ENCODE measurements around the gene IKBKE.

IKBKE gene

DNA sequence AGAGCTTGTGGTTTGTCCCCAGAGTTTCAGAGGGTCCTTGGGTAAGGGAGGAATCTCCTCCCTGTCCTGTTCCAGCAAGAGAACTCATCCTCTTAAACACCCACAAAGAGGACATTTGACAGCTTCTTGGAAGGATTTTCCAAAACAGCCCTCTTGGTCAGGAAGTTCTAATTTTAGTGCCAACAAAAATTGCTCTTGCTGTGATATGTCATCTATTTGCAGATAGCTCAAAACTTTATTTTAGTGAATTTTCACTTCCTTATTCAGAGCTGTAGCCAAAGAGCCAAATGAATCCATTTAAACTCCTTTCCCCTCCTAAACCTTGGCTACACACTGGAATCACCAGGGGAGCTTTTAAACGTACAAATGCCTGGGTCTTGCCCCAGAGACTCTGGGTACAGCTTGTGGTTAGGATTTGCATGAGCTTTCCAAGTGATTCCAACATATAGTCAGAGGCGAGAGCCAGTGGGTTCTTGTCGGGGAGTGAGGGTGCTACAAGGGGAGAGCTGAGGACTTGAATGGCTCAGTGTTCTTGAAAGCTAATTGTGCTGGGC, 25.3 kb downstream of the IKBKE start:
- DNase-seq (ENCODE audit: low read depth, low spot score), result no peak

DNA sequence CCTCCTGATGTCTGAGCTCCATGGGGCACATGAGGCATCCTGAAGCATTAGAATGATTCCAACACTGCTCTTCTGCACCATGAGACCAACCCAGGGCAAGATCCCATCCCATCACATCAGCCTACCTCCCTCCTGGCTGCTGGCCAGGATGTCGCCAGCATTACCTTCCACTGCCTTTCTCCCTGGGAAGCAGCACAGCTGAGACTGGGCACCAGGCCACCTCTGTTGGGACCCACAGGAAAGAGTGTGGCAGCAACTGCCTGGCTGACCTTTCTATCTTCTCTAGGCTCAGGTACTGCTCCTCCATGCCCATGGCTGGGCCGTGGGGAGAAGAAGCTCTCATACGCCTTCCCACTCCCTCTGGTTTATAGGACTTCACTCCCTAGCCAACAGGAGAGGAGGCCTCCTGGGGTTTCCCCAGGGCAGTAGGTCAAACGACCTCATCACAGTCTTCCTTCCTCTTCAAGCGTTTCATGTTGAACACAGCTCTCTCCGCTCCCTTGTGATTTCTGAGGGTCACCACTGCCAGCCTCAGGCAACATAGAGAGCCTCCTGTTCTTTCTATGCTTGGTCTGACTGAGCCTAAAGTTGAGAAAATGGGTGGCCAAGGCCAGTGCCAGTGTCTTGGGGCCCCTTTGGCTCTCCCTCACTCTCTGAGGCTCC, 26.0 kb downstream of the IKBKE start:
- DNase-seq (ENCODE audit: low read depth, low spot score), result no peak

DNA sequence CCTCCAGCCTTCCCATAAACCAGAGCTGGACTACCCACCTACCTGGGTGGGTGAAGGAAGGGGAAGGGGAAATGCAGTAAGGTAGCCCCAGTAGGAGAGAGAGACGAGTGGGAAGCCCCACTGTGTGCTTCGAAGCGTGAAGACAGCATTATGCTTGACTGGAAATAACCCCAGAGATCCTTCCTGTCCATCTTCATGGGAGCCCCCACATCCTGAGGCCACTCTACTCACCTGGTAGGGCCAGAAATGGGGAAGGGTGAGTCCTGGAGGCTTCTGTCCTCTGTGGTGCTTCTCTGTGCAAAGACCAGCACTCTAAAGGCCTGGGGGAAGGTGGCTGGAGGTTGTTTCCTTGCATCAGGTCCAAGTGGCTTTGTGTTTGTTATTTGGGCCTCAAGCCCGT, 27.1 kb downstream of the IKBKE start:
- DNase-seq (ENCODE audit: low read depth, low spot score), result no peak

DNA sequence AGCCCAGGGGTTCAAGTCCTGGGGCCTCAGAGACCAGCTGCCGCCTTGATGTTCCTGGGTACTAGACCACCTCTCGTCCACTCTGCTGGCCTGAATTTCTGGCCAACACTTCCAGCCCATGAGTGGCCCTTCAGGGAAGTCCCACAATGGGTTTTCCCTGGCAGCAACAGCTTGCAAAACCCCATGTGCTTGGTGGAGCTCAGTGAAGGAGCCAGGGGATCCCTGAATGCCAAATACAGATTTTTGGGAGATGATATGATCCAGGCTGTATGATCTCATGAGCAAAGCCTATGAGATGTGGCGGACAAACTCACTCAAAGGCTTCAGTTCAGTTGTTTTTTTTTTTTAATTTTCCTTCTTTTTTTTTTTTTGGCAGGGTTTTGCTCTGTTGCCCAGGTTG, 27.5 kb downstream of the IKBKE start:
- DNase-seq (ENCODE audit: low read depth, low spot score), result no peak

DNA sequence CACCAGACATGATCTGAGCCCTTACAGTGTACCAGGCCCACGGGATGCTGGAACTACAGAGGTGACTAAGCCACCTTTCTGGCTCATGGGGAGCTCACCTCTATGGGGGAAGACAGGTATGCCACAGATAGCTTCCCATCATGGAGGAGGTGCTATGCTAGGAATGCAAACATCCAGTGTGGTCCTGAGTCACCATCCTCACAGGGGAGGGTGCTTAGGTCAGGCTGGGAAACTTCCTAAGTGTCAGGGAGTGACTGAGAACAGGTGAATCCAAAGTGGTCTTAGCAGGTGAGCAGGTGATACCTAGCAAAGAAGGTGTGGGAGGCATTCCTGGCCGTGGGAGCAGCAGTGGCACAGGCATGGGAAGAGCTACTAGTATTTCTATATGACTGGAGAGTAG, 28.4 kb downstream of the IKBKE start:
- peak; percentile 23 for DNase-seq (ENCODE audit: low read depth, low spot score)

DNA sequence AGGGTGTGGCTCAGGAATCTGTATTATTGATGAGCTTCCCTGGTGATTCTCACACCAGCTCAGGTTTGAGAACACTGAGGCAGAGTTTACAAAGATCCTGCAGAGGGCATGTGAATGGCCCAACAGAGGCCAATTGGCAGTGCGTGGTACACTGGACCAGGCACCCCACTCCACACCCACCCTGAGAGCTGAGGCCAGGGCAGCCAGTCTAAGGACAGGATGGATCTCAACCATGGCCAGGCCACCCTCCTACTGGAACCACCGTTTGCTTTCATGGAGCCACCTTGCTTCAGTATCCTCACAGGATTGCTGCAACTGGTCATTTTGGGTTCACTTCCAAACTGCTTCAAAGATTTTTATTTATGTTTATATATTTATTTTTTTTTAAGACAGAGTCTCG, 29.8 kb downstream of the IKBKE start:
- DNase-seq (ENCODE audit: low read depth, low spot score), result no peak

DNA sequence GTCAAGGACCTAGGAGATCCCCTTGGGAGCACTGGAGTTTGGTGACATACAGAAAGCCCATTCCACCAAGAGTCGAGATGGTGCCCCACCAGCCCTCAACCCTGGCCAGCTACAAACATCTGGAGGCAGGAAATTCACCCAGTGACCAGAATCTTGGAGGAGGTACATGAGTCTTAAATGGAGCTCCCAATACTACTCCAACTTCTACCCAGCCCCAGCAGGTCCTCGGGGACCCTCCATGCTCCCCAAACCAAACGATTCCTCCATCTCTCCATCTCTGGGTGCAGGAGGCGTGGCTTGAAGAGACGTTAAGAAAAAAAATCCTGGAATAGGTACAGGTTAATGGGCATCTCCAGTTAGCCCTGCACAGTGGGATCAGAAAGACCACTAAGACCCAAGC, 31.6 kb downstream of the IKBKE start:
- no peak for DNase-seq (ENCODE audit: low read depth, low spot score)

DNA sequence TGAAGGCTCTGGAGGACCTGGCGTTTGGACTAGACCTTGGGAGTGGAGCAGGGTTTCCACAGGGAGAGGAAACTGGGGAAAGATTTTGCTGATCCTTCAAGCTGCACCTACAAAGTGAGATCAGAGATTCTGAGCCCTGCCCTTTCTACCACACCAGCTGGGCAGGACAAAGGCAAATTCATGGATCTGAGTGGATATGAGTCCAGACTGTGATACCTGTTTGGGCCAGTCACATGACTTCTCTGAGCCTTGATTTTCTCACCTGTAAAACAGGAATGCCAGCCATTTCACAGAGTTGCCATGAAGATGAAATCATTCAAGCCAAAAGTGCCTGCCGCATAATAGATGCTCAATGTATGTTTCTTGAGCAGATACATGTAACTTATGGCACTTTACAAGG, 32.1 kb downstream of the IKBKE start:
- DNase-seq (ENCODE audit: low read depth, low spot score), result no peak

DNA sequence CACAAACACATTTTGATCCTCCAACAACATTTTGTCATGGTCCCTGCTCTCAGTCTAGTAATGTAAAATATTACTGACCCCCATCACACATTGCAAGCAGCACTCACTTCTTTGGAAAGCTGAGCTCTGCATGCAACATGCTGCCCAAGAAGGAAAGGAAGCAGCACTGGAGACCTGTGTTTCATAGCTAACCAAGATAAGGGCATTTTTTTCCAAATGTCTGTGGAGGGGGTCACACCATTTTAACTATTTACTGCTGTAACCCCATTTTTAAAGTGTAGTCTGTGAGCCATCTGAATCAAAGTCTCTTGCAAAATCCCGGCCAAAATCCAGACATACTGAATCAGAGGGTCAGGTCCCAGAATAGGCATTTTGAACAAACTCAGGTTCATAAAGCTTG, 32.5 kb downstream of the IKBKE start:
- no peak for DNase-seq (ENCODE audit: low read depth, low spot score)

DNA sequence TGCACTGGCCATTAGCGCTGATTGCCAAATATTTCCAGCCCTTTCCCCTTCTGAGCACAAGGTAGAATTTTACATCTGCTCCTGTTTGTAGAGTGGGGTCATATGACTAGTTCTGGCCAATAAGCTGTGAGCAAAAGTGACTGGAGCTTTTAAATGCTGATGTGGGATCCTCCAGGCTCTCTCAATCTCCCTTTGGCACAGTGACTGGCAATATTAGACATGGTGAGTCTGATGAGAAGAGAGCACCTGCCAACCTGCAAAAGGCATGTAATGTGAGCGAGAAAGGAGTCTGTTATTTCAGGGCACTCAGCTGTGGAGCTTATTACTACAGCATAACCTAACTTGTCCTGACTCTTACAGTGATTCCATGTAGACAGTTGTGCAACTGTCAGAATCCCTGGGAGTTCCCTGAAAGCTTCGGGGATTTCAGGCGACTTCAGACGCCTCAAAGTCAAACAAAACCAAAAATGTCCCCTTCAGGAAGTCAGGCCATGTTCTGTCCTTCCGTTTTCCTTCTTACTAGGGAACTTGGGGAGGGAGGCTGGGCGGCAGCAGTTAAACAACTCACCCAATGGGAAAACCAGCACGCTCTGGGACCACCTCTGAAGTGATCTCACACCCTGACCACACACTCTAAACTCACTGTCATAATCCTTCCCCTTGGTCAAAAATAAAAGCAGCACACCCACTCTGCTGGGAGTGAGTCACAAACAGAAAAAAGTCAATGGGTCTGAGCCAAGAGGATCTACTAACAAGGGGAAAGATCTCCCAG, 33.5 kb downstream of the IKBKE start:
- DNase-seq (ENCODE audit: low read depth, low spot score), result no peak

DNA sequence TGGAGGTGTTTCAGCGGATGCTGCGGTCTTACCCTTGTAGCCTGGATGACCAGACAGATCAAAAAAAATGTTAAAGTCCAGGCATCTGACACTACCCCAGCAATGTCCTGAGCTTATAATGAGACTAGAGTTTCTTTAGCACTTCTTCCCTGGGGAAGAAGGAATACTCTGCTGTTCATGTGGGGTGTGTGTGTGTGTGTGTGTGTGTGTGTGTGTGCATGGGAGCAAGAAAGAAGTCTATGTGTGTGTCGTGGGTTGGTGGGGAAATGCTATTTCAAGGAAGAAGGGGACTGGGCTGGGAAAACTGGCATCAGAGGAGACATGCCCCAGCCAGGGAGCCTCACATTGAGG, 34.1 kb downstream of the IKBKE start:
- DNase-seq (ENCODE audit: low read depth, low spot score), result no peak

DNA sequence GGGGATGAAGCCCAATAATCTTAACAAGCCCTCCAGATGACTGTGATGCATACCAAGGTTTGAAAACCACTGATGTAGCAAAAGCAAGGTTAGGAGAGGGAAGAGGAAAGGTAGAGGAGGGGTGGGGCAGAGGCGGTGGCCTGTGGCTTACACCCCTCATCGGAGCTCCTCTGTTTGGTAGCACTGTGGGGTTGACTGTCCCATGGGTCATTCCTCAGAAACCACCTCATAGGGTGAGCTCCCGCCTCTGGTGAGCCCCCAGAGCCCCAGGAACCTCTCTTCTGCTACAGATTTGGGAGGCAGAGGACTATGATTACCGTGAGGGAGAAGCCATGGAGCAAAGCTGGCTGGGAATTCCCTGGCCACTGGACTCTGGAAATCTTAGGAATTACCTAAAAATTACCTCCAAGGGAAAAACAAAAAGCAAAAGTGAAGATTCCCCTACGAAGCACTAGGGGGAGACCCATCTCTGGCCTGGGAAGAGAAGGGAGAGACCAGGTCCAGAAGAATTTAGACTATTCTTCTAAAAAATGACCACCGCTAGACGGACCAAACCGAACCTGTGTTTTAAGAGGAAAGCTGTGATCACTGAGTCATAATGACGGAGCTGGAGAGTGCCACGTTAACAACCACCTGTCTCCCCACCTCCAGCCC, 35.6 kb downstream of the IKBKE start:
- peak; percentile 20 for DNase-seq (ENCODE audit: low read depth, low spot score)

DNA sequence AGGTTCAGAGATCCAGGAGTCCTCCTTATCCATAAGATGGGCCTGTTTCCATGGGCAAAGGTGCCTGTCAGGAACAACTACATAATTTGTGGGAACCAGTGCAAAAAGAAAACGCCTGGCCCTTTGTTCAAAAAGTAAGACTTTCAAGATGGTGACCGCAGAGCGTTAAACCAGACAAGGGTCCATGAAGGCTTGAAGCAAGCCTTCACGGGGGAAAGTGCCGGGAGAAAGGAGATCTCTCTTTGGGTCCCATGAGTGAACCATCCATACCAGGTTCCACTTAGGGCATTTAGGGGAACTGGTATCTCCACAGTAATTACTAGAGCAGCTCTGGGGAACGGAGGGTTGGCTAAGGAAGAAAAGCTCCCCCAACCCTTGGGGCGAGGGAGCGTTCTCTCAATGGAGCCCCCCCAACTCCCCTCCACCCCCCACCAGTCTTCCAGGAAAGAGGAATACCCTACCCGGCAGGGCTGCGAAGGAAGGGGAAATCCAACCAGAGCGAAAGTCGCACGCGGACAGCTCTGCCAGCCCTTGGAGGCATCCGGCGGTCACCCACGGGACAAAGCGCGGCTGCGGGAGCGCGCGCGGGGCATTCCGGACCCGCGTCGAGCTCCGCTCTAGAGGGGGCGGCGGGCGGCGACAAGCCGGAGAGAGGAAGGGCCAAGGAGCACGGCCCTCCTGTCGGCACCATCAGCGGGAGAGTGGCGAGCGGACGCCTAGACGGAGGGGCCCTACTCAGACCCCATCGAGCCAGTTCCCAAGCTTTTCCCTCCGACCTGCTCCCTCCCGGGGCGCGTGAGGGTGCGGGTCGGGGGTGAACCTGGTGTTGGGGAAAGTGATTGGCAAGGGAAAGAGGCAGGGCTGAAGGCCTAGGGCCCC, 36.4 kb downstream of the IKBKE start:
- no peak for DNase-seq (ENCODE audit: low read depth, low spot score)

DNA sequence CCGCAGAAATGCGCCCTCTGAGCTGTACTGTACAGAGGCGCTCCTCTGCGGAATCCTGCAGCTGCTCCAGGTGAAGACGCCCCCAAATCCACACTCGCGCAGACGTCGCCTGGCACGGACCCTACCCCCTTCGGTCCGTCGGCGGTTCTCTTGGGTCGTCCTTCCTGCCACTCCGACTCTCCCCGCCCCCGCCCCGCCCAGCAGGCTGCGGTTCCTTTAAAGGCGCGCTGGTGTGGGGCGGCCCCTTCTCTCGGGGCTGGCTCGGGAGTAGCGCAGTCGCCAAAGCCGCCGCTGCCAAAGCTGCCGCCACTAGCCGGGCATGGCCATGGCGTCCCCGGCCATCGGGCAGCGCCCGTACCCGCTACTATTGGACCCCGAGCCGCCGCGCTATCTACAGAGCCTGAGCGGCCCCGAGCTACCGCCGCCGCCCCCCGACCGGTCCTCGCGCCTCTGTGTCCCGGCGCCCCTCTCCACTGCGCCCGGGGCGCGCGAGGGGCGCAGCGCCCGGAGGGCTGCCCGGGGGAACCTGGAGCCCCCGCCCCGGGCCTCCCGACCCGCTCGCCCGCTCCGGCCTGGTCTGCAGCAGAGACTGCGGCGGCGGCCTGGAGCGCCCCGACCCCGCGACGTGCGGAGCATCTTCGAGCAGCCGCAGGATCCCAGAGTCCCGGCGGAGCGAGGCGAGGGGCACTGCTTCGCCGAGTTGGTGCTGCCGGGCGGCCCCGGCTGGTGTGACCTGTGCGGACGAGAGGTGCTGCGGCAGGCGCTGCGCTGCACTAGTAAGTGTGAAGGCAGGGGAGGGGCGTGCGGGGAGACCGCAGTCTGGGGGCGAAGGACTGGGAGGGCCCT, 37.2 kb downstream of the IKBKE start, which contains the start of gene RASSF5:
Gene RASSF5, plus strand, starts transcription at position 248 of the 846 bp plus-strand sequence. Its CDS starts 72 bp downstream, at position 320.
- DNase-seq (ENCODE audit: low read depth, low spot score), result peak; percentile 76

DNA sequence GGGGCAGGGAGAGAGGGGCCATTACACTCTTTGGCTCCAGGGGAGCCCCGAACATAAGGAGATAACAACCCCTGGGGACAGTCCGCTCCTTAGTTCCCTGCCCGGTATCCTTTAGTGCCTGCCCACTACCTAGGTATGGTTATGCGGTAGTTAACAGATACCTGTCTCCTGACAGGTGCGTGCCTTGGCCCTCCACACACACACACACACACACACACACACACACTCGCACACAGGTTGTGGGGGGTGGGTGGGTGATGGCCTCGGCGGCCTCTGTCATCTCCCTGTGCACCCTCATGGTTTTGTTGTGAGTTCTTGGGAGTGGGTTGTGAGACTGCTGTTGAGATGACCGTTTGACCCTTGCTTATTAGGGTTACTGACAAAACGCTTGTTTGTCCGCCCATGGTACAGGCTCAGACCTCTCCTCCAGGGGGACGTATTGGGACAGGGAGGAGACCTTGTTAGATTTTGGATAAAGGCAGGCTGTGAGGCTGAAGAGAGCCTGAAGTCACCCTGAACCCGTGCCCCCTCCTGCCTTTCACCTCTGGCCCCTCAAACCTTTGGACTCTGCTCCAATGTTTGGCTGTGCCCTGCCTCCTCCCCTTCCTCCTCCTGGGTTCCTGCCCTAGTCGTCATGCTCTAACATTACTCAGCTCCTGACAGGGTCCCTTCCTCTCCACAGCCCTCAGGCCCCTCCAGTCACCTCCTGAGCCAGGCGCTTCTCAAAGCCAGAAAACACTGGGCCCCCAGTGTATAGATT, 38.0 kb downstream of the IKBKE start:
- DNase-seq (ENCODE audit: low read depth, low spot score), result no peak

DNA sequence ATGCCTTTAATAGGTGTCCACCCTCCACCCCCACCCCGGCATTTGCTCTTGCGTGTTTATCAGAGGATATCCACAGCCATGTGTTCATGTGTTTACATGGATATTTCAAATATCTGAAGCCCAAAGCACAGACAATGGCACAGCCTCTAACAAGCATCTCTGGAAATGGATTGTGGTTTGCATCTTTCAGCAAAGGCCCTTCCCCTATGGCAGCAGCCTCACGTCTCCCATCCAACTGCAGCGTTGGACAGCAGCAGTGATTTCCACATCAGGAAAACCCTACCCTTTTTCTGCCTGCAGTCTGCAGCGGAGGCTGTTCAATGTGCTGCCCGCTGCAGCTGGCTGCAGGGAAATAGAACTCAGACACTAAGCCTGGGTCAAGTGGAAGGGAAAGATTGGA, 38.7 kb downstream of the IKBKE start:
- no peak for DNase-seq (ENCODE audit: low read depth, low spot score)

DNA sequence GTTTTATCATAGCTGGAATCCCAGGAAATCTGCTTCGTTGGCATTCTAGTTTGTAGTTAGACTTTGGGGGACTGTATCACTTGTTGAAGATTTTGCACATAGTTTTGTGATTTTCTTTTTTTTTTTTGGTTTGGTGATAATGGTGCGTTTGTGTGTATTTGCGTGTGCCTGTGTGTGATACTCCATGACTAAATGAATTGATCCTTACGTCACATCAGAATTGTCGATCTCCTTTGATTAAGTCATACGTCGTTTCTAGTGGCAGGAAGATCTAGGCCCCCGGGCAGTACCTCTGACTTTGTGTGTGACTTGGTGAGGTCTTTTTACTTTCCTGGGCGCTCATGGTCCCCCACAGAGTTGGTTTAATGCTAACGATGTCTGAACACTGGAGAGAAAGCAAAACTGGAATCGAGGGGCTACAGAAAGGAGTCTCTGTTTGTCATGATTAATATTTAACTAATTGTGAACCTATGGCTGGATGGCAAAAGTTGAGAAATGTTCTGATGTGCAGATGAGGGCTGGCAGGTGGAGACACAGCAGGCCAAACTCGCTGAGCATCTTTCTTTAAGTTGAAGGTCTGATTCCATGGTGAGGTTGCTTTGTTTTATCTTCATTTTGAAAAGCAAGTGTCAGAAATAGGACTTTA, 39.5 kb downstream of the IKBKE start:
- no peak for DNase-seq (ENCODE audit: low read depth, low spot score)

DNA sequence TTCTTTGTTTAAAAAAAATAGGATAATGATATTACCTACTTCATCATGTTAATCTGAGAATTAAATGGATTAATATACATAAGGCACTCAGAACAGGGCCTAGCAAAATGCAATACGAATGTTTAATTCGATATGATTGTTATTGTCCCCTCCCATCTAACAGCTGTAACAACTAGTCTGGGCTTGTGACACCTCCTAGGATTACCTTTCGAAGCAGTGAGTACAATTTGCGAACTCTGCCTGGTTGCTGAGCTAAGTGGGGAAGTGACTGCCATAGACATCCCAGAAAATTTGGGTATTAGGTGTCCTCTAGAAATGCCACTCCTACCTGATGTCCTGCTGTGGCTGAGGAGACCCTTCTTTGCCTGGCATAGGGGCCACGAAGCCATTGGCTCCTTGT, 40.1 kb downstream of the IKBKE start:
- no peak for DNase-seq (ENCODE audit: low read depth, low spot score)

DNA sequence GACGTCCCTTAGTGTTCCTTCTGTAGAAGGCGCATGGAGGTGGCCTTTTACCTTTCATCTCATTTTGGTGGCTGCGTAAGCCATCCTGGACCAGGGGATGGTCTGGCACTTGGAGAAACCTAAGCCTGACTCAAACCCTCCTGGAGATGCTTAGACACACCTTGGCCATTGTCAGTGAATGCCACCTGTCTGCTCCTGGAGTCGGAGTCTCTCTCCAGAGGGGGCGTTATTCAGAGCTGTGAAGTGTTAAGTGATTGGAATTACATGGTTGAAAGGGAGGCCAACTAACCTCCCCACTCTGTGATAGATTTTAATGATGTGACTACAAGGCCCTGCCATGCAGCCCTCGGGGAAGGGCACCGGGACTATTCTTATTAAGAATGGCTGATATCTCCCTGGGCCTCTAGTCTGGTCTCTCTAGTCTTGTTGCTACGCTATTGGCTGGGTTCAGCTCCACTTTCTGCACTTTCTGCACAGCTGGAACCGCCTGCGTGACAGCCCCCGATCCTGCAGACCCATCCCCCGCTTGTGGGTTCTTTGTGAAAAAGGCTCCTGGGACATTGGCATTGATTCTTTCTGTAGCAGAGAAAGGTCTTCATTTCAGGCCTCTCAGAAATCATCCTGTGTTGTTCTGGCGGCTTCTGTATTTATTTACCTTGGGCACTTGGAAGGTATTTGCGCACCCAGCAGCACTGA, 41.2 kb downstream of the IKBKE start:
- no peak for DNase-seq (ENCODE audit: low read depth, low spot score)
